H1 (cell line): Measurements from ENCODE around the gene SGSM1. TPM values are rescaled to one million over a fixed set of nuclear protein-coding genes. Genes with fewer than 3 reads are reported as not detected.

Experiments
- CTCF ChIA-PET: fragments of 300-600 bp; sonication (Branson Sonifier 250); formaldehyde crosslinking; loops from one replicate; lab custom pipeline; 2021; ENCODE audit not compliant: partially characterized antibody; lab: Charles Lee
- POLR2A ChIA-PET: fragments of 300-600 bp; sonication (Branson Sonifier 250); formaldehyde crosslinking; loops from one replicate; lab custom pipeline; 2021; ENCODE audit warnings: inconsistent platforms; ENCODE audit not compliant: partially characterized antibody; lab: Charles Lee
- DNase-seq, 2 experiments: peaks; one replicate each; pipeline versions ENCODE4 v3.0.0 to v3.0.0-alpha.2; 2010 to 2022; ENCODE audit warnings: low spot score in 2 of 2, low read depth in 1 of 2, mixed read lengths in 1 of 2
- FAIRE-seq: peaks from 2 replicates; lab custom pipeline; 2011; peaks lifted over from hg19 to GRCh38; lab: Jason Lieb, UNC
- H2AFZ ChIP-seq: 2 replicates; pipeline ENCODE4 v1.8.1; 2012; ENCODE audit warnings: low read length, inconsistent platforms
- H2AK5ac ChIP-seq: 2 replicates; pipeline ENCODE4 v1.6.1; 2013; ENCODE audit warnings: low read depth, low read length
- H2BK120ac ChIP-seq: replicated peaks from 2 replicates; pipeline ENCODE3; 2013; ENCODE audit warnings: low read depth, low read length, inconsistent platforms
- H2BK12ac ChIP-seq: 2 replicates; pipeline ENCODE4 v1.6.1; 2013; ENCODE audit warnings: low read depth, low read length
- H2BK15ac ChIP-seq: 2 replicates; pipeline ENCODE4 v1.6.1; 2013; ENCODE audit warnings: low read length
- H2BK20ac ChIP-seq: 2 replicates; pipeline ENCODE4 v1.6.1; 2013; ENCODE audit warnings: low read length
- H2BK5ac ChIP-seq: 2 replicates; pipeline ENCODE4 v1.6.1; 2013; ENCODE audit warnings: low read depth, low read length
- H3K14ac ChIP-seq: 2 replicates; pipeline ENCODE4 v1.6.1; 2013; ENCODE audit warnings: inconsistent platforms; ENCODE audit not compliant: insufficient read length
- H3K18ac ChIP-seq: 2 replicates; pipeline ENCODE4 v1.6.1; 2013; ENCODE audit warnings: low read length; ENCODE audit errors: extremely low read depth
- H3K23ac ChIP-seq: 2 replicates; pipeline ENCODE4 v1.6.1; 2013; ENCODE audit warnings: inconsistent platforms; ENCODE audit not compliant: insufficient read length
- H3K23me2 ChIP-seq: 2 replicates; pipeline ENCODE4 v1.6.1; 2013; ENCODE audit warnings: low read depth, low read length
- H3K27ac ChIP-seq: 2 replicates; pipeline ENCODE4 v1.6.1; 2011; ENCODE audit warnings: low read depth, low read length, inconsistent platforms
- H3K27me3 ChIP-seq, 4 experiments: replicated peaks in 1 of 4; 1 replicate in 1 of 4; 2 replicates in 3 of 4; pipeline versions ENCODE4 v1.6.1 to v1.8.1; 2011 to 2013; ENCODE audit warnings: low read length in 3 of 4, mild to moderate bottlenecking in 3 of 4, inconsistent platforms in 2 of 4, mixed read lengths in 2 of 4, moderate library complexity in 1 of 4; ENCODE audit not compliant: control insufficient read depth in 3 of 4, insufficient read depth in 3 of 4; ENCODE audit errors: extremely low read depth in 1 of 4
- H3K36me3 ChIP-seq, 4 experiments: 2 replicates each; pipeline versions ENCODE4 v1.6.1 to v1.8.1; 2011 to 2013; ENCODE audit warnings: mild to moderate bottlenecking in 4 of 4, low read length in 3 of 4, moderate library complexity in 2 of 4, control low read depth in 1 of 4, inconsistent platforms in 1 of 4; ENCODE audit not compliant: insufficient read depth in 4 of 4, control insufficient read depth in 2 of 4
- H3K4ac ChIP-seq: replicated peaks from 2 replicates; pipeline ENCODE3; 2013; ENCODE audit warnings: low read length, low read depth, mixed read lengths, inconsistent platforms; ENCODE audit not compliant: insufficient read length
- H3K4me1 ChIP-seq, 4 experiments: replicated peaks in 1 of 4; 1 replicate in 1 of 4; 2 replicates in 3 of 4; pipeline versions ENCODE4 v1.6.1 to v1.8.1; 2011 to 2013; ENCODE audit warnings: low read length in 3 of 4, inconsistent platforms in 2 of 4, mixed read lengths in 1 of 4; ENCODE audit not compliant: insufficient read depth in 4 of 4, control insufficient read depth in 3 of 4
- H3K4me2 ChIP-seq, 2 experiments: 2 replicates each; pipeline versions ENCODE4 v1.6.1 to v1.8.1; 2011 to 2013; ENCODE audit warnings: low read depth in 2 of 2, low read length in 2 of 2, control low read depth in 1 of 2, inconsistent platforms in 1 of 2, mild to moderate bottlenecking in 1 of 2; ENCODE audit not compliant: insufficient read depth in 1 of 2
- H3K4me3 ChIP-seq, 4 experiments: fragments of 200-600, 300-600 bp in 1 of 4; sonication (generic), shearing (Covaris generic), sonication (Bioruptor Twin) in 1 of 4; 2 replicates each; pipeline versions ENCODE4 v1.5.1 to v1.8.1; 2011 to 2016; ENCODE audit warnings: low read length in 4 of 4, low read depth in 3 of 4, control low read depth in 2 of 4, inconsistent platforms in 2 of 4, mild to moderate bottlenecking in 2 of 4, mixed read lengths in 1 of 4, moderate library complexity in 1 of 4; ENCODE audit not compliant: insufficient read depth in 2 of 4; ENCODE audit errors: extremely low read depth in 1 of 4
- H3K56ac ChIP-seq: replicated peaks from 2 replicates; pipeline ENCODE3; 2013; ENCODE audit warnings: low read depth, mild to moderate bottlenecking, mixed read lengths, low read length, inconsistent platforms; ENCODE audit not compliant: insufficient read length
- H3K79me1 ChIP-seq: 2 replicates; pipeline ENCODE4 v1.6.1; 2013; ENCODE audit warnings: low read depth, low read length, control low read depth
- H3K79me2 ChIP-seq, 2 experiments: 2 replicates each; pipeline versions ENCODE4 v1.6.1 to v1.8.1; 2012 to 2013; ENCODE audit warnings: low read length in 2 of 2, mild to moderate bottlenecking in 2 of 2, inconsistent platforms in 1 of 2; ENCODE audit not compliant: insufficient read depth in 2 of 2, control insufficient read depth in 1 of 2
- H3K9ac ChIP-seq, 4 experiments: replicated peaks in 1 of 4; 1 replicate in 1 of 4; 2 replicates in 3 of 4; pipeline versions ENCODE4 v1.6.1 to v1.8.1; 2011 to 2013; ENCODE audit warnings: low read depth in 3 of 4, low read length in 3 of 4, control low read depth in 2 of 4, mild to moderate bottlenecking in 2 of 4, moderate library complexity in 2 of 4, inconsistent platforms in 1 of 4; ENCODE audit errors: extremely low read depth in 1 of 4
- H3K9me3 ChIP-seq, 2 experiments: 2 replicates each; pipeline versions ENCODE4 v1.6.1 to v1.8.1; 2012 to 2013; ENCODE audit warnings: mild to moderate bottlenecking in 2 of 2, moderate library complexity in 2 of 2, control low read depth in 1 of 2, inconsistent platforms in 1 of 2, low read depth in 1 of 2, low read length in 1 of 2, mixed read lengths in 1 of 2; ENCODE audit not compliant: insufficient read depth in 2 of 2
- H4K20me1 ChIP-seq, 2 experiments: replicated peaks in 1 of 2; 2 replicates each; pipeline versions ENCODE3 to v1.8.1; 2011 to 2013; ENCODE audit warnings: inconsistent platforms in 2 of 2, low read length in 2 of 2, mild to moderate bottlenecking in 1 of 2; ENCODE audit not compliant: insufficient read depth in 2 of 2, control insufficient read depth in 1 of 2
- H4K5ac ChIP-seq: 2 replicates; pipeline ENCODE4 v1.6.1; 2013; ENCODE audit warnings: low read length, low read depth, mixed read lengths, inconsistent platforms; ENCODE audit not compliant: insufficient read length
- H4K8ac ChIP-seq: 2 replicates; pipeline ENCODE4 v1.8.0; 2013; ENCODE audit warnings: mild to moderate bottlenecking, moderate library complexity, low read length, inconsistent platforms; ENCODE audit not compliant: insufficient read depth; ENCODE audit errors: extremely low read depth
- H4K91ac ChIP-seq: replicated peaks from 2 replicates; pipeline ENCODE3; 2013; ENCODE audit warnings: low read length, mixed read lengths, inconsistent platforms; ENCODE audit not compliant: insufficient read length
- MAFK ChIP-seq: IDR thresholded peaks from 2 replicates; pipeline ENCODE4 v1.6.1; 2012; ENCODE audit warnings: low read depth, mild to moderate bottlenecking, improper control_type of control experiment, low read length
- YY1 ChIP-seq: IDR thresholded peaks from 2 replicates; pipeline ENCODE4 v1.6.1; 2011; ENCODE audit warnings: low read depth, mild to moderate bottlenecking, low read length
- WGBS, 2 experiments: shearing (Covaris generic) in 1 of 2; methylation state at CpG; one replicate each; pipeline versions ENCODE4 v1.1.6 to v1.1.7; 2013 to 2015; ENCODE audit warnings: low lambda C conversion rate in 2 of 2, mixed read lengths in 2 of 2, inconsistent platforms in 1 of 2, low coverage in 1 of 2, missing lambda C conversion rate in 1 of 2; ENCODE audit not compliant: insufficient replicate concordance in 2 of 2, insufficient coverage in 1 of 2, insufficient read length in 1 of 2; ENCODE audit errors: extremely low coverage in 1 of 2, missing lambda C conversion rate in 1 of 2; 5-methylcytosine and 5-hydroxymethylcytosine counted together
- polyA plus RNA-seq, 7 experiments: library from polyadenylated mRNA; depleted of rRNA in 3 of 7; stranded (reverse) in 5 of 7; unstranded in 2 of 7; fragments of >200 nt in 5 of 7; fragments of 200-250 nt in 2 of 7; gene quantifications; 1 replicate in 5 of 7; 2 replicates in 1 of 7; 4 replicates in 1 of 7; pipeline versions ENCODE4 v1.2.1 to v1.2.3, GENCODE V29; 2011 to 2013; ENCODE audit warnings: missing spikeins in 2 of 7, mixed read lengths in 2 of 7
- total RNA-seq: library from RNA; stranded (reverse); fragmentation: NEBNext Ultra II Directional; extraction: Animal tissue kit (Norgen Biotek cat#: 25700); gene quantifications from 2 replicates; pipeline ENCODE4 v1.2.1, GENCODE V29; 2021

Gene SGSM1
- total and polyA plus RNA-seq, 2 of the 8 experiments (the other 6 are each of a cell fraction or from before 2014, with no cell fraction given), result 2.8 to 5.2 TPM

DNA sequence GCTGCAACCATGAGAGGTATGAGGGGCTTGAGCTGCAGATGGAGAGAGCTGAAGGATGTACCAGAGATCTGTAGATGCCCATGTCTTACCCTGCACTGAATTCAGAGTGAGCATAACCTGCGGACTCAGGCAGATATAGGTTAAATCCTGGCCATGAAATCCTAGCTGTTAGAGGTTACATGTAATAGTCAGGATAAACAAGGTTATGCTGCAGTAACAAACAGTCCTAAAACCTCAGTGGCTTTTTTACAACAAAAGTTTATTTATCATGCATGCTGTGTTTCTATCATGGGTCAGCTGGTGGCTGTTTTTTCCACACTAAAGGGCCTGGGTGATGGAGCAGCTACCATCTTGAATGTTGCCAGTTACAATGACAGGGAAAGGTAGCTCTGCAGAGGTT lies 70.7 kb downstream of the SGSM1 start:
- H3K56ac ChIP-seq, result no peak overlapping the region
- no peak overlapping the region for H2AK5ac ChIP-seq
- POLR2A ChIA-PET, result no interaction called here
- H4K5ac ChIP-seq, result no peak overlapping the region
- H3K14ac ChIP-seq, result no peak overlapping the region
- no peaks in the 10 kb centered on the region for H3K79me2 ChIP-seq
- H2AFZ ChIP-seq, result no peak overlapping the region
- H3K4me2 ChIP-seq, result no peak overlapping the region
- no peak overlapping the region for H2BK5ac ChIP-seq
- H2BK120ac ChIP-seq, result no peak overlapping the region
- 80% methylated on average over 1 of the region's 1 CpG; no CpG with 5 or more reads in 1 of the 2 experiments for WGBS, 2 experiments
- no peak overlapping the region for H3K27ac ChIP-seq
- no peaks in the 10 kb centered on the region for H3K9me3 ChIP-seq
- no peak overlapping the region for H2BK12ac ChIP-seq
- no peak overlapping the region for H2BK20ac ChIP-seq
- H3K27me3 ChIP-seq, result no peaks in the 10 kb centered on the region
- no peak overlapping the region for H3K4me3 ChIP-seq
- H3K18ac ChIP-seq, result no peak overlapping the region
- H3K36me3 ChIP-seq, result no peaks in the 10 kb centered on the region
- DNase-seq (no peak), FAIRE-seq (no peak)
- no peaks in the 10 kb centered on the region for H3K23me2 ChIP-seq
- CTCF ChIA-PET, result interaction anchor here (0.6 to 4.7 kb wide), 6 partner anchors 12 to 144 kb away, joined by 3 to 22 read pairs (median 3); no protein-coding TSS in a partner anchor
- no peak overlapping the region for H4K91ac ChIP-seq
- no peaks in the 10 kb centered on the region for H4K20me1 ChIP-seq
- H3K79me1 ChIP-seq, result no peaks in the 10 kb centered on the region
- no peaks in the 10 kb centered on the region for H3K4me1 ChIP-seq
- no peak overlapping the region for H3K4ac ChIP-seq
- TF ChIP-seq YY1 (no peak), MAFK (no peak)
- TF ChIP-seq, all 59 proteins: peak for 0
- no peak overlapping the region for H3K23ac ChIP-seq
- no peak overlapping the region for H2BK15ac ChIP-seq
- H3K9ac ChIP-seq, result no peak overlapping the region
- H4K8ac ChIP-seq, result no peak overlapping the region
